HEK293 (cell line): ENCODE measurements around the gene ROBO1.
A peak's percentile ranks its signal among the peaks of the same experiment; 100 is the strongest.

ENCODE experiments used
- CTCF ChIA-PET: fragments of 350-600 bp; formaldehyde crosslinking; extraction: SDS; loops from one replicate; lab custom pipeline; 2021; ENCODE audit warnings: antibody characterized with exemption; lab: Yijun Ruan, JAX
- POLR2A ChIA-PET: fragments of 300-600 bp; formaldehyde crosslinking; extraction: SDS; loops from one replicate; lab custom pipeline; 2020; ENCODE audit warnings: antibody characterized with exemption, inconsistent platforms; lab: Yijun Ruan, JAX
- H3K27ac ChIP-seq: fragments of 200-500 bp; sonication (Bioruptor generic); 2 replicates; pipeline ENCODE4 v1.5.1; 2014; ENCODE audit warnings: low read depth, low read length, control low read depth, inconsistent platforms; ENCODE audit errors: extremely low read depth
- H3K36me3 ChIP-seq, 2 experiments: fragments of 200-500 bp in 1 of 2; sonication (Bioruptor generic) in 1 of 2; 1 replicate in 1 of 2; 2 replicates in 1 of 2; pipeline ENCODE4 v1.5.1; 2014 to 2017; ENCODE audit warnings: inconsistent platforms in 2 of 2, low read length in 2 of 2; ENCODE audit not compliant: control insufficient read depth in 2 of 2, insufficient read depth in 1 of 2
- H3K4me1 ChIP-seq: fragments of 200-500 bp; sonication (Bioruptor generic); 2 replicates; pipeline ENCODE4 v1.5.1; 2014; ENCODE audit warnings: mild to moderate bottlenecking, low read length, inconsistent platforms; ENCODE audit not compliant: control insufficient read depth, insufficient read depth
- H3K4me3 ChIP-seq: 2 replicates; pipeline ENCODE4 v1.5.1; 2011; ENCODE audit warnings: low read depth, mild to moderate bottlenecking, control low read depth, low read length, moderate library complexity
- H3K9me3 ChIP-seq: fragments of 200-500 bp; sonication (Bioruptor generic); 2 replicates; pipeline ENCODE4 v1.5.1; 2014; ENCODE audit warnings: low read depth, low read length, inconsistent platforms; ENCODE audit not compliant: control insufficient read depth, insufficient read depth
- FEZF1 ChIP-seq: fragments of 450-650 bp; formaldehyde crosslinking; IDR thresholded peaks from 2 replicates; pipeline ENCODE4 v1.5.1; 2016; ENCODE audit warnings: missing biosample characterization, missing genetic modification characterization
- GFI1B ChIP-seq: fragments of 450-650 bp; formaldehyde crosslinking; IDR thresholded peaks from 2 replicates; pipeline ENCODE4 v1.5.1; 2016; ENCODE audit warnings: missing biosample characterization, missing genetic modification characterization
- GLI2 ChIP-seq: fragments of 450-650 bp; formaldehyde crosslinking; IDR thresholded peaks from 2 replicates; pipeline ENCODE4; 2017; ENCODE audit warnings: missing biosample characterization, missing genetic modification characterization, low read depth, borderline replicate concordance
- HOXC10 ChIP-seq: sonication (generic); formaldehyde crosslinking; IDR thresholded peaks from 2 replicates; pipeline ENCODE4 v1.8.1; 2023; ENCODE audit warnings: mild to moderate bottlenecking, missing genetic modification reagents
- IKZF3 ChIP-seq: fragments of 450-650 bp; IDR thresholded peaks from 2 replicates; pipeline ENCODE4 v1.5.0; 2018; ENCODE audit warnings: missing biosample characterization, mild to moderate bottlenecking, missing genetic modification characterization, moderate library complexity
- KLF10 ChIP-seq: fragments of 450-650 bp; IDR thresholded peaks from 2 replicates; pipeline ENCODE4 v1.5.1; 2018; ENCODE audit warnings: missing biosample characterization, mild to moderate bottlenecking, missing genetic modification characterization
- PRDM1 ChIP-seq: fragments of 450-650 bp; formaldehyde crosslinking; IDR thresholded peaks from 2 replicates; pipeline ENCODE4; 2016; ENCODE audit warnings: missing biosample characterization, missing genetic modification characterization
- SCRT1 ChIP-seq: fragments of 450-650 bp; formaldehyde crosslinking; IDR thresholded peaks from 2 replicates; pipeline ENCODE4 v1.5.1; 2016; ENCODE audit warnings: missing biosample characterization, missing genetic modification characterization, borderline replicate concordance
- SETDB1 ChIP-seq: IDR thresholded peaks from one replicate; pipeline ENCODE4 v1.6.1; 2017; ENCODE audit warnings: mild to moderate bottlenecking, low read length, moderate library complexity, mixed read lengths; ENCODE audit not compliant: insufficient read length
- SP7 ChIP-seq: fragments of 450-650 bp; formaldehyde crosslinking; IDR thresholded peaks from 2 replicates; pipeline ENCODE4 v1.5.1; 2016; ENCODE audit warnings: missing biosample characterization, missing genetic modification characterization
- TRIM28 ChIP-seq: IDR thresholded peaks from 2 replicates; pipeline ENCODE4 v1.6.1; 2011; ENCODE audit warnings: low read length, control low read depth, borderline replicate concordance
- ZBTB21 ChIP-seq: fragments of 450-650 bp; formaldehyde crosslinking; IDR thresholded peaks from 2 replicates; pipeline ENCODE4 v1.5.1; 2017; ENCODE audit warnings: missing biosample characterization, missing genetic modification characterization
- ZEB2 ChIP-seq: fragments of 450-650 bp; formaldehyde crosslinking; IDR thresholded peaks from 2 replicates; pipeline ENCODE4 v1.5.1; 2016; ENCODE audit warnings: missing biosample characterization, missing genetic modification characterization
- ZFP69B ChIP-seq: fragments of 450-650 bp; formaldehyde crosslinking; IDR thresholded peaks from 2 replicates; pipeline ENCODE4 v1.5.1; 2016; ENCODE audit warnings: missing biosample characterization, missing genetic modification characterization
- ZNF133 ChIP-seq: fragments of 450-650 bp; formaldehyde crosslinking; IDR thresholded peaks from 2 replicates; pipeline ENCODE4 v1.5.1; 2016; ENCODE audit warnings: missing biosample characterization, missing genetic modification characterization
- ZNF211 ChIP-seq: fragments of 450-650 bp; formaldehyde crosslinking; IDR thresholded peaks from 2 replicates; pipeline ENCODE4 v1.5.1; 2016; ENCODE audit warnings: low read depth, missing biosample characterization, missing genetic modification characterization
- ZNF221 ChIP-seq: fragments of 450-650 bp; formaldehyde crosslinking; IDR thresholded peaks from 2 replicates; pipeline ENCODE4 v1.5.1; 2017; ENCODE audit warnings: missing biosample characterization, missing genetic modification characterization, borderline replicate concordance
- ZNF223 ChIP-seq: fragments of 450-650 bp; formaldehyde crosslinking; IDR thresholded peaks from 2 replicates; pipeline ENCODE4 v1.5.1; 2016; ENCODE audit warnings: missing biosample characterization, missing genetic modification characterization
- ZNF341 ChIP-seq: fragments of 450-650 bp; formaldehyde crosslinking; IDR thresholded peaks from 2 replicates; pipeline ENCODE4; 2016; ENCODE audit warnings: low read depth, missing biosample characterization, missing genetic modification characterization
- ZNF48 ChIP-seq: fragments of 450-650 bp; formaldehyde crosslinking; IDR thresholded peaks from 2 replicates; pipeline ENCODE4 v1.5.1; 2016; ENCODE audit warnings: missing biosample characterization, missing genetic modification characterization
- ZNF548 ChIP-seq: fragments of 450-650 bp; formaldehyde crosslinking; IDR thresholded peaks from 2 replicates; pipeline ENCODE4 v1.5.1; 2016; ENCODE audit warnings: missing biosample characterization, missing genetic modification characterization
- ZNF776 ChIP-seq: fragments of 450-650 bp; formaldehyde crosslinking; IDR thresholded peaks from 2 replicates; pipeline ENCODE4 v1.5.0; 2017; ENCODE audit warnings: missing biosample characterization, missing genetic modification characterization, borderline replicate concordance
- ZNF777 ChIP-seq: fragments of 450-650 bp; formaldehyde crosslinking; IDR thresholded peaks from 2 replicates; pipeline ENCODE4 v1.5.1; 2017; ENCODE audit warnings: missing biosample characterization, missing genetic modification characterization, borderline replicate concordance
- ZNF785 ChIP-seq: fragments of 450-650 bp; formaldehyde crosslinking; IDR thresholded peaks from 2 replicates; pipeline ENCODE4 v1.5.1; 2016; ENCODE audit warnings: missing biosample characterization, missing genetic modification characterization
- ZNF843 ChIP-seq: fragments of 450-650 bp; formaldehyde crosslinking; IDR thresholded peaks from 2 replicates; pipeline ENCODE4 v1.5.1; 2016; ENCODE audit warnings: missing biosample characterization, missing genetic modification characterization
- TF ChIP-seq, protein P1 (sequence below): fragments of 450-650 bp; formaldehyde crosslinking; IDR thresholded peaks from 2 replicates; pipeline ENCODE4 v1.5.1; 2016; ENCODE audit warnings: missing biosample characterization, missing genetic modification characterization
- TF ChIP-seq, protein P2 (sequence below): sonication (generic); formaldehyde crosslinking; IDR thresholded peaks from 2 replicates; pipeline ENCODE4 v1.8.1; 2022; ENCODE audit warnings: mild to moderate bottlenecking, moderate library complexity, missing genetic modification reagents
- TF ChIP-seq, protein P3 (sequence below): fragments of 450-650 bp; formaldehyde crosslinking; IDR thresholded peaks from 2 replicates; pipeline ENCODE4 v1.5.1; 2016; ENCODE audit warnings: missing biosample characterization, missing genetic modification characterization

Gene ROBO1

DNA sequence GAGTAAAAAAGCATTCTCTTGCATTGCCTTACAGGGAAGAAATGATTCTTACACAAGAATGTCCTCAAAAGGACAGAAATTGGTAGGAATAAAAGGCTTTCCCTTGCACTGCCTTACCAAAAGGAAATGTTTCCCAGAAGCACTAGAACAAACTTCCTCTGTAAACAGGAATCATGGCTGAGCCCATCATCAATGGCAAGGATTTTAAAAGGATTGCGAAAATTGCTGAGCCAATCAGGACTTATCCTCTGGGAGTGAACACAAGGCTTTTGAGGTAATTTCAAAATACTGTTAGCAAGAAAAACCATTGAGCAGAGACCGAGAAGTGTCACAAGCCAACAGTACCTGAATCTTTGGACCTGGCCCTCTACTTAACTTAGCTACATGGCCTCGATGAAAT is 897.3 kb downstream of the ROBO1 start:
- TF ChIP-seq, protein P1, sequence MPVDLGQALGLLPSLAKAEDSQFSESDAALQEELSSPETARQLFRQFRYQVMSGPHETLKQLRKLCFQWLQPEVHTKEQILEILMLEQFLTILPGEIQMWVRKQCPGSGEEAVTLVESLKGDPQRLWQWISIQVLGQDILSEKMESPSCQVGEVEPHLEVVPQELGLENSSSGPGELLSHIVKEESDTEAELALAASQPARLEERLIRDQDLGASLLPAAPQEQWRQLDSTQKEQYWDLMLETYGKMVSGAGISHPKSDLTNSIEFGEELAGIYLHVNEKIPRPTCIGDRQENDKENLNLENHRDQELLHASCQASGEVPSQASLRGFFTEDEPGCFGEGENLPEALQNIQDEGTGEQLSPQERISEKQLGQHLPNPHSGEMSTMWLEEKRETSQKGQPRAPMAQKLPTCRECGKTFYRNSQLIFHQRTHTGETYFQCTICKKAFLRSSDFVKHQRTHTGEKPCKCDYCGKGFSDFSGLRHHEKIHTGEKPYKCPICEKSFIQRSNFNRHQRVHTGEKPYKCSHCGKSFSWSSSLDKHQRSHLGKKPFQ (tag by site-specific recombination) = no peak
- no peak for TF ChIP-seq ZNF223 (tag by site-specific recombination)
- no peak for TF ChIP-seq ZNF777 (tag by site-specific recombination)
- no peak for TF ChIP-seq ZNF133 (tag by site-specific recombination)
- TF ChIP-seq PRDM1 (tag by site-specific recombination) = no peak
- no peak for TF ChIP-seq ZNF785 (tag by site-specific recombination)
- TF ChIP-seq GLI2 (tag by site-specific recombination) = no peak
- H3K4me3 ChIP-seq = no peak overlapping the region
- ChIA-PET CTCF (interaction anchor here (0.6 kb wide), 1 partner anchor 60 kb away, joined by 3 read pairs; no protein-coding TSS in a partner anchor), POLR2A (no interaction called here)
- no peaks in the 10 kb centered on the region for H3K9me3 ChIP-seq
- no peak overlapping the region for H3K27ac ChIP-seq
- no peaks in the 10 kb centered on the region for H3K36me3 ChIP-seq
- peaks cover 8% of the 10 kb centered on the region; the same call in 1 of the 2 replicates for H3K4me1 ChIP-seq

DNA sequence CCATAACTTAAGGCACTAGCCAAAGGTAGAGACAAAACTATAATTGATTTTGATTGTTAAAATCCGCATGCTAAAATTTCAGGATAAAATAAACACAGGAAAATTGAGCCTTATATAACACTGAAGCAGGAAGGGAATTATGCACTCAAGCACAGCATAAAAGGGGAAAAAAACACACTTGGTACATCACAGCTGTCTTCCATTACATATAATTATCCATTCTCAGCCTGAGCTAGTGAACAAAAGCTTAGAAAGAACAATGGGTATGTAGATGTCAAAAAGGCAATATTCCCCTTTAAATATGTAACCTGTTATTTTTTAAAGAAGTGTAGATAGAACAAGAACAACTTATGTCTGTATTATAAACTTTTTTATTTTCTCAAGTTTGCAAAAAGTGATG is 899.2 kb downstream of the ROBO1 start:
- ChIA-PET CTCF (no interaction called here), POLR2A (no interaction called here)
- no peak overlapping the region for H3K27ac ChIP-seq
- no peaks in the 10 kb centered on the region for H3K9me3 ChIP-seq
- no peaks in the 10 kb centered on the region for H3K36me3 ChIP-seq
- peaks cover 8% of the 10 kb centered on the region for H3K4me1 ChIP-seq
- TF ChIP-seq ZNF776 (tag by site-specific recombination) (no peak), TRIM28 (no peak), ZNF211 (no peak), HOXC10 (CRISPR knock-in tag) (no peak), ZFP69B (tag by site-specific recombination) (no peak), GLI2 (tag by site-specific recombination) (no peak), ZNF341 (no peak), IKZF3 (tag by site-specific recombination) (peak; percentile 44; the same call in 1 of the 2 replicates), SCRT1 (tag by site-specific recombination) (no peak), SP7 (tag by site-specific recombination) (peak; percentile 35; the same call in 1 of the 2 replicates)
- no peak overlapping the region for H3K4me3 ChIP-seq

DNA sequence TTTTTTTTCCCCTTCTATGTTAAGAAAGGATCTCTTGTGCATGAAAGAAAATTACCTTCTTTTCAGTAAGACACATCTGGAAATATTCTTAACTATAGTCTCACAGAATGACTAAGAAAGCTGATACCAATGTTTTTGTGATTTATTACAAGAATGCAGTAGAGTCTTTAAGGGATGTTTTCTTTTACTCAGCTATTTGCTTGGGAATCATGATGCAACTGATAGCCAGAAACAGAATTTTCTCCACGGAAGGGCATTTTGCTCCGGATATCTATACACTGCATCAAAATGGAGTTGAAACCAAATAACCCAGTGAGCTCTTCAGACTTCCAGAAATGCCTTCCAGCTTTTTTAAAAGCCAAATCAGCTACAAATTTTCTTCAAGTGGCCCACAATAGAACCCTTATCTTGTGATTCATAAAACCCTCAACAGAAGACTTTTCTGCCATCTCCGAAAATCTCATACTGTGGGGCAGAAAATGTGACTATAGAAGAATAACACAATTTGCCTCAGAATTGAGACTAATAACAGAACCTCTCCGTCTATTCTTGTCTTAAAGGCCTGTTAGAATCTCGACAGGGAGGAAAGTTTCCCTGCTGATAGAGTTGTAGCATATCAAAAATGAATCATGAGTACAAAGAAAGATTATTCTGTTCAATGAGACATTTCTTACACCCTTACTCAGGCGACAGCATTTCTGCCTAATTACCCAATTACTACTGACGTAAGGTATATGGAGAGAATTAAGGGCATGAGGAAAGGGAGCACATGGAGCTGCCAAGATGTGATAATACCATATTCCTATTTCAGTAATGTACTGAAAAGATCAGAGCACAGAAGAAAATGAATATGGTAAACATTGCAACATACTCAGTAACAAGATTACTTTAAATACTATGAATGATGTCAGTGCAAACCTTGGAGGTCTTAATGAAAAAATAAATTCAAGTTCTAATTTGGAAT is 900.1 kb downstream of the ROBO1 start:
- H3K4me1 ChIP-seq = peaks cover 8% of the 10 kb centered on the region
- no peak overlapping the region for H3K4me3 ChIP-seq
- peak overlapping the region; percentile 40; the same call in 1 of the 2 replicates for H3K27ac ChIP-seq
- ChIA-PET CTCF (no interaction called here), POLR2A (no interaction called here)
- no peaks in the 10 kb centered on the region for H3K9me3 ChIP-seq
- H3K36me3 ChIP-seq = no peaks in the 10 kb centered on the region
- TF ChIP-seq FEZF1 (tag by site-specific recombination) = 0 out of 2 replicates have a peak, but pooled peaks have one; percentile 26
- no peak for TF ChIP-seq ZNF843 (tag by site-specific recombination)
- TF ChIP-seq SETDB1 = no peak
- TF ChIP-seq, protein P2, sequence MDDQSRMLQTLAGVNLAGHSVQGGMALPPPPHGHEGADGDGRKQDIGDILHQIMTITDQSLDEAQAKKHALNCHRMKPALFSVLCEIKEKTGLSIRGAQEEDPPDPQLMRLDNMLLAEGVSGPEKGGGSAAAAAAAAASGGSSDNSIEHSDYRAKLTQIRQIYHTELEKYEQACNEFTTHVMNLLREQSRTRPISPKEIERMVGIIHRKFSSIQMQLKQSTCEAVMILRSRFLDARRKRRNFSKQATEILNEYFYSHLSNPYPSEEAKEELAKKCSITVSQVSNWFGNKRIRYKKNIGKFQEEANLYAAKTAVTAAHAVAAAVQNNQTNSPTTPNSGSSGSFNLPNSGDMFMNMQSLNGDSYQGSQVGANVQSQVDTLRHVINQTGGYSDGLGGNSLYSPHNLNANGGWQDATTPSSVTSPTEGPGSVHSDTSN (CRISPR knock-in tag) = no peak
- TF ChIP-seq GFI1B = no peak
- TF ChIP-seq ZEB2 (tag by site-specific recombination) = no peak
- TF ChIP-seq KLF10 (tag by site-specific recombination) = 0 out of 2 replicates have a peak, but pooled peaks have one; percentile 24
- no peak for TF ChIP-seq ZBTB21 (tag by site-specific recombination)
- no peak for TF ChIP-seq ZNF221
- no peak for TF ChIP-seq ZNF48 (tag by site-specific recombination)
- no peak for TF ChIP-seq HOXC10 (CRISPR knock-in tag)
- TF ChIP-seq ZNF548 = no peak
- TF ChIP-seq, protein P3, sequence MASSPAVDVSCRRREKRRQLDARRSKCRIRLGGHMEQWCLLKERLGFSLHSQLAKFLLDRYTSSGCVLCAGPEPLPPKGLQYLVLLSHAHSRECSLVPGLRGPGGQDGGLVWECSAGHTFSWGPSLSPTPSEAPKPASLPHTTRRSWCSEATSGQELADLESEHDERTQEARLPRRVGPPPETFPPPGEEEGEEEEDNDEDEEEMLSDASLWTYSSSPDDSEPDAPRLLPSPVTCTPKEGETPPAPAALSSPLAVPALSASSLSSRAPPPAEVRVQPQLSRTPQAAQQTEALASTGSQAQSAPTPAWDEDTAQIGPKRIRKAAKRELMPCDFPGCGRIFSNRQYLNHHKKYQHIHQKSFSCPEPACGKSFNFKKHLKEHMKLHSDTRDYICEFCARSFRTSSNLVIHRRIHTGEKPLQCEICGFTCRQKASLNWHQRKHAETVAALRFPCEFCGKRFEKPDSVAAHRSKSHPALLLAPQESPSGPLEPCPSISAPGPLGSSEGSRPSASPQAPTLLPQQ (tag by site-specific recombination) = 0 out of 2 replicates have a peak, but pooled peaks have one; percentile 34
- TF ChIP-seq IKZF3 (tag by site-specific recombination) = peak; percentile 84
